SK-N-SH treated with all-trans-retinoic acid at 6 μM for 48 hours (cell line): Measurements from ENCODE around the gene SYNRG.
"Not testable (repeated sequence)": the region's sequence is repeated elsewhere in the genome, so short reads cannot be mapped to it uniquely, and the experiment has no call there.

Experiments used
- ATAC-seq: fragments of 200-7000 bp; cut with Tn5 transposase; 3 replicates; pipeline ENCODE4 v1.9.1; 2020; ENCODE audit warnings: mild to moderate bottlenecking, moderate library complexity
- ARNTL ChIP-seq: fragments of 450-650 bp; formaldehyde crosslinking; IDR thresholded peaks from 2 replicates; pipeline ENCODE4 v1.5.0; 2020; ENCODE audit warnings: low read depth, mild to moderate bottlenecking, moderate library complexity, borderline replicate concordance
- CSRNP3 ChIP-seq: fragments of 250-450 bp; sonication (Bioruptor Pico); IDR thresholded peaks from 2 replicates; pipeline ENCODE4 v1.5.1; 2021; ENCODE audit warnings: mild to moderate bottlenecking, moderate library complexity
- ESRRG ChIP-seq: fragments of 250-450 bp; sonication (Bioruptor Pico); IDR thresholded peaks from 2 replicates; pipeline ENCODE4 v1.6.1; 2021; ENCODE audit warnings: mild to moderate bottlenecking
- GLIS3 ChIP-seq: fragments of 250-450 bp; sonication (Bioruptor Pico); IDR thresholded peaks from 2 replicates; pipeline ENCODE4 v1.5.0; 2020; ENCODE audit warnings: mild to moderate bottlenecking, moderate library complexity
- ISL1 ChIP-seq: fragments of 250-450 bp; sonication (Bioruptor Pico); IDR thresholded peaks from 2 replicates; pipeline ENCODE4 v2.1.2; 2022; ENCODE audit warnings: mild to moderate bottlenecking, moderate library complexity
- PPARA ChIP-seq: fragments of 250-450 bp; sonication (Bioruptor Pico); IDR thresholded peaks from 2 replicates; pipeline ENCODE4 v1.5.0; 2020; ENCODE audit warnings: mild to moderate bottlenecking, borderline replicate concordance
- RARB ChIP-seq: fragments of 250-450 bp; sonication (Bioruptor Pico); IDR thresholded peaks from 2 replicates; pipeline ENCODE4 v1.8.0; 2021; ENCODE audit warnings: mild to moderate bottlenecking, moderate library complexity
- SNAI2 ChIP-seq: fragments of 250-450 bp; sonication (Bioruptor Pico); IDR thresholded peaks from 2 replicates; pipeline ENCODE4 v1.5.0; 2020; ENCODE audit warnings: mild to moderate bottlenecking, moderate library complexity
- TOX ChIP-seq: fragments of 250-450 bp; sonication (Bioruptor Pico); IDR thresholded peaks from 2 replicates; pipeline ENCODE4 v1.8.0; 2021; ENCODE audit warnings: mild to moderate bottlenecking, moderate library complexity, borderline replicate concordance
- TSHZ2 ChIP-seq: fragments of 250-450 bp; sonication (Bioruptor Pico); IDR thresholded peaks from 2 replicates; pipeline ENCODE4 v1.5.0; 2020; ENCODE audit warnings: mild to moderate bottlenecking, moderate library complexity
- ZC3H10 ChIP-seq: fragments of 250-450 bp; sonication (Bioruptor Pico); IDR thresholded peaks from 2 replicates; pipeline ENCODE4 v1.5.1; 2021; ENCODE audit warnings: mild to moderate bottlenecking, moderate library complexity
- ZFP3 ChIP-seq: fragments of 250-450 bp; sonication (Bioruptor Pico); IDR thresholded peaks from 2 replicates; pipeline ENCODE4 v1.5.0; 2020; ENCODE audit warnings: mild to moderate bottlenecking, moderate library complexity
- ZNF565 ChIP-seq: fragments of 450-650 bp; formaldehyde crosslinking; conservative IDR thresholded peaks from 2 replicates; pipeline ENCODE4 v1.5.0; 2020; ENCODE audit warnings: low read depth, mild to moderate bottlenecking, moderate library complexity
- ZNF70 ChIP-seq: fragments of 450-650 bp; formaldehyde crosslinking; IDR thresholded peaks from 2 replicates; pipeline ENCODE4 v1.5.0; 2020; ENCODE audit warnings: mild to moderate bottlenecking, moderate library complexity
- ZNF8 ChIP-seq: fragments of 450-650 bp; formaldehyde crosslinking; IDR thresholded peaks from 2 replicates; pipeline ENCODE4 v1.5.0; 2020; ENCODE audit warnings: mild to moderate bottlenecking, moderate library complexity
- TF ChIP-seq, protein P1 (sequence below): fragments of 250-450 bp; sonication (Bioruptor Pico); IDR thresholded peaks from 2 replicates; pipeline ENCODE4 v1.8.0; 2021; ENCODE audit warnings: low read depth, mild to moderate bottlenecking, moderate library complexity, borderline replicate concordance
- TF ChIP-seq, protein P2 (sequence below): fragments of 250-450 bp; sonication (Bioruptor Pico); IDR thresholded peaks from 2 replicates; pipeline ENCODE4 v1.5.1; 2020; ENCODE audit warnings: low read depth, mild to moderate bottlenecking, moderate library complexity

SYNRG gene

GRCh38 chr17:37614391-37614790 is 5.2 kb upstream of the SYNRG start:
- TF ChIP-seq ARNTL (CRISPR knock-in tag) (no peak), ZFP3 (no peak), GLIS3 (no peak), PPARA (CRISPR knock-in tag) (no peak), CSRNP3 (CRISPR knock-in tag) (no peak), ZNF70 (CRISPR knock-in tag) (no peak), ESRRG (CRISPR knock-in tag) (no peak), ZNF8 (no peak), TOX (CRISPR knock-in tag) (no peak), ISL1 (CRISPR knock-in tag) (no peak), ZC3H10 (CRISPR knock-in tag) (no peak), TSHZ2 (no peak), SNAI2 (CRISPR knock-in tag) (no peak), ZNF565 (CRISPR knock-in tag) (no peak)
- TF ChIP-seq, protein P1, sequence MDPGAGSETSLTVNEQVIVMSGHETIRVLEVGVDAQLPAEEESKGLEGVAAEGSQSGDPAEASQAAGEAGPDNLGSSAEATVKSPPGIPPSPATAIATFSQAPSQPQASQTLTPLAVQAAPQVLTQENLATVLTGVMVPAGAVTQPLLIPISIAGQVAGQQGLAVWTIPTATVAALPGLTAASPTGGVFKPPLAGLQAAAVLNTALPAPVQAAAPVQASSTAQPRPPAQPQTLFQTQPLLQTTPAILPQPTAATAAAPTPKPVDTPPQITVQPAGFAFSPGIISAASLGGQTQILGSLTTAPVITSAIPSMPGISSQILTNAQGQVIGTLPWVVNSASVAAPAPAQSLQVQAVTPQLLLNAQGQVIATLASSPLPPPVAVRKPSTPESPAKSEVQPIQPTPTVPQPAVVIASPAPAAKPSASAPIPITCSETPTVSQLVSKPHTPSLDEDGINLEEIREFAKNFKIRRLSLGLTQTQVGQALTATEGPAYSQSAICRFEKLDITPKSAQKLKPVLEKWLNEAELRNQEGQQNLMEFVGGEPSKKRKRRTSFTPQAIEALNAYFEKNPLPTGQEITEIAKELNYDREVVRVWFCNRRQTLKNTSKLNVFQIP (CRISPR knock-in tag), result no peak
- no peak; the same call in 2 of the 3 replicates for ATAC-seq

DNA sequence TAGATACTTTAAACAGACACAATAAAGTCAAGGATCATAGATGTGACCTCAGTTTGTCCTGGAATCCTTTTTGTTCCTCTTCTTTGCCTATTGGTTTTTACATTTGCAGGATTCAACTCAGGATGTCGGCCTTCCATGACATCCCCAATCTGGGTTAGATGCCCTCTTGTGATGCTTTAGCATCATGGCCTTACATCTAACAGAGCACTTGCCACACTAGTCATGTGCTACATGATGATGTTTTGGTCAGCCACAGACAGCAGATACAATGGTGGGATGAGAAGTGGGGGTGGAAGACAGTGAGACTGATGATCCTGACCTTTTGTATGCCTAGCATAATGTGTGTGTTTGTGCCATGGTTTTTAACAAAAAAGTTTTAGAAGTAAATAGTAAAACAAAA is 1.8 kb upstream of the SYNRG start:
- ATAC-seq, result no peak
- TF ChIP-seq TOX (CRISPR knock-in tag) (no peak), RARB (CRISPR knock-in tag) (no peak), CSRNP3 (CRISPR knock-in tag) (no peak), TSHZ2 (no peak)
- TF ChIP-seq, protein P2, sequence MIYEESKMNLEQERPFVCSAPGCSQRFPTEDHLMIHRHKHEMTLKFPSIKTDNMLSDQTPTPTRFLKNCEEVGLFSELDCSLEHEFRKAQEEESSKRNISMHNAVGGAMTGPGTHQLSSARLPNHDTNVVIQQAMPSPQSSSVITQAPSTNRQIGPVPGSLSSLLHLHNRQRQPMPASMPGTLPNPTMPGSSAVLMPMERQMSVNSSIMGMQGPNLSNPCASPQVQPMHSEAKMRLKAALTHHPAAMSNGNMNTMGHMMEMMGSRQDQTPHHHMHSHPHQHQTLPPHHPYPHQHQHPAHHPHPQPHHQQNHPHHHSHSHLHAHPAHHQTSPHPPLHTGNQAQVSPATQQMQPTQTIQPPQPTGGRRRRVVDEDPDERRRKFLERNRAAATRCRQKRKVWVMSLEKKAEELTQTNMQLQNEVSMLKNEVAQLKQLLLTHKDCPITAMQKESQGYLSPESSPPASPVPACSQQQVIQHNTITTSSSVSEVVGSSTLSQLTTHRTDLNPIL, result no peak

DNA sequence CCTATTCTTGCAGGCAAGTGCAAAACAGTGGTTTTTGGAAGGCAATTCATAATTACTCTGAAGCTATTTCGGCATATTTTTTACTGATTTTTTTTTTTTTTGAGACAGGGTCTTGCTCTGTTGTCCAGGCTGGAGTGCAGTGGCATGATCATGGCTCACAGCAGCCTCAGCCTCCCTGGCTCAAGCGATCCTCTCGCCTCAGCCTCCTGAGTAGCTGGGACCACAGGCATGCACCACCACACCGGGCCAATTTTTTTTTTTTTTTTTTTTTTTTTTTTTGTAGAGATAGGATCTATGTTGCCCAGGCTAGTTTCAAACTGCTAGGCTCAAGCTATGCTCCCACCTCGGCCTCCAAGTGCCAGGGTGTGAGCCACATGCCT is 813 bp upstream of the SYNRG start:
- ATAC-seq, result not testable (repeated sequence)
